SK-N-SH (cell line): ENCODE measurements around the gene DNMT3A.

ENCODE experiments used
- EZH2phosphoT487 ChIP-seq: fragments of 200-600 bp; sonication (generic); IDR thresholded peaks from 2 replicates; pipeline ENCODE4 v1.6.1; 2017; ENCODE audit warnings: low read depth, mixed run types, mild to moderate bottlenecking, antibody characterized with exemption, moderate library complexity, borderline replicate concordance
- FOXJ3 ChIP-seq: sonication (generic); formaldehyde crosslinking; IDR thresholded peaks from 2 replicates; pipeline ENCODE4 v1.5.1; 2020; ENCODE audit warnings: mild to moderate bottlenecking, missing genetic modification reagents
- TF ChIP-seq, protein P1 (sequence below): fragments of 200-600 bp; sonication (generic); IDR thresholded peaks from 2 replicates; pipeline ENCODE4 v1.6.1; 2017; ENCODE audit warnings: antibody characterized with exemption, mild to moderate bottlenecking, moderate library complexity

DNA sequence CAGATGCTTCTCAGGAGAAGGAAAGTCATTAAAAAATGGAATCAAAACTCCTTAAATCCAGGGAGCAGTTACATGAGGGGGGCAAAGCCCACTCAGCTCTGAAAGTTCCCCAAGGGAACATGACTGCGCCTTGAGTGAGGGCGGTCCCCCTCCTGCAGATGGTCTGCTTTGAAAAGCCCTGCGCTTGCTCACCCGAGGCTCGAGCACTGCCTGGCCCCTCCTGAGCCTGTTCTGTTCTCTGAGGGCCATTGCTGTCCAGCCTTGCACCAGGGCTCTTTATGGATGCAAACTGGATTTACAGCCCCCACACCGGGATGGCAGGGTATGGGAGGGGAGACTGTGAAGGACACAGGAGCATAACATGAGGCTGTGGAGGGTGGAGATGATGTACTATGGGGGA is 37.8 kb upstream of the DNMT3A start:
- TF ChIP-seq, protein P1, sequence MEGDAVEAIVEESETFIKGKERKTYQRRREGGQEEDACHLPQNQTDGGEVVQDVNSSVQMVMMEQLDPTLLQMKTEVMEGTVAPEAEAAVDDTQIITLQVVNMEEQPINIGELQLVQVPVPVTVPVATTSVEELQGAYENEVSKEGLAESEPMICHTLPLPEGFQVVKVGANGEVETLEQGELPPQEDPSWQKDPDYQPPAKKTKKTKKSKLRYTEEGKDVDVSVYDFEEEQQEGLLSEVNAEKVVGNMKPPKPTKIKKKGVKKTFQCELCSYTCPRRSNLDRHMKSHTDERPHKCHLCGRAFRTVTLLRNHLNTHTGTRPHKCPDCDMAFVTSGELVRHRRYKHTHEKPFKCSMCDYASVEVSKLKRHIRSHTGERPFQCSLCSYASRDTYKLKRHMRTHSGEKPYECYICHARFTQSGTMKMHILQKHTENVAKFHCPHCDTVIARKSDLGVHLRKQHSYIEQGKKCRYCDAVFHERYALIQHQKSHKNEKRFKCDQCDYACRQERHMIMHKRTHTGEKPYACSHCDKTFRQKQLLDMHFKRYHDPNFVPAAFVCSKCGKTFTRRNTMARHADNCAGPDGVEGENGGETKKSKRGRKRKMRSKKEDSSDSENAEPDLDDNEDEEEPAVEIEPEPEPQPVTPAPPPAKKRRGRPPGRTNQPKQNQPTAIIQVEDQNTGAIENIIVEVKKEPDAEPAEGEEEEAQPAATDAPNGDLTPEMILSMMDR: no peak
- TF ChIP-seq FOXJ3 (CRISPR knock-in tag): no peak
- no peak for TF ChIP-seq EZH2phosphoT487
